WTC11 (cell line): ENCODE data around the gene LGALS7. TPM values are rescaled to one million over a fixed set of nuclear protein-coding genes. Genes with fewer than 3 reads are reported as not detected.

Experiments
- ATAC-seq: fragments of 200-7000 bp; cut with Tn5 transposase; 2 replicates; pipeline ENCODE4 v1.10.0; 2021; ENCODE audit warnings: mild to moderate bottlenecking, moderate library complexity
- CTCF ChIA-PET: fragments of 300-600 bp; sonication (Branson Sonifier 250); formaldehyde crosslinking; loops from one replicate; lab custom pipeline; 2021; ENCODE audit warnings: antibody characterized with exemption; lab: Charles Lee
- POLR2A ChIA-PET: fragments of 350-600 bp; sonication (Branson Sonifier 250); formaldehyde crosslinking; loops from one replicate; lab custom pipeline; 2021; ENCODE audit warnings: antibody characterized with exemption; lab: Charles Lee
- DNase-seq: peaks from one replicate; pipeline ENCODE4 v3.0.0; 2021; ENCODE audit warnings: low spot score
- H3K27ac Mint-ChIP-seq: 2 replicates; pipeline ENCODE4 v1.8.0; 2021; ENCODE audit warnings: mixed read lengths
- H3K27me3 Mint-ChIP-seq: 2 replicates; pipeline ENCODE4 v1.8.0; 2021; ENCODE audit warnings: low read depth, mild to moderate bottlenecking, moderate library complexity, mixed read lengths
- H3K36me3 Mint-ChIP-seq: 2 replicates; pipeline ENCODE4 v1.8.0; 2021; ENCODE audit warnings: mixed read lengths
- H3K4me1 Mint-ChIP-seq: 2 replicates; pipeline ENCODE4 v1.8.0; 2022; ENCODE audit warnings: mixed read lengths
- H3K4me3 Mint-ChIP-seq: 2 replicates; pipeline ENCODE4 v1.8.0; 2021; ENCODE audit warnings: mild to moderate bottlenecking, moderate library complexity, mixed read lengths
- H3K9me3 Mint-ChIP-seq: 2 replicates; pipeline ENCODE4 v1.8.0; 2021; ENCODE audit warnings: mixed read lengths
- CREM ChIP-seq: sonication (generic); formaldehyde crosslinking; IDR thresholded peaks from 2 replicates; pipeline ENCODE4 v1.8.1; 2022; ENCODE audit warnings: mild to moderate bottlenecking, missing genetic modification reagents, moderate library complexity
- GTF2I ChIP-seq: fragments of 250-450 bp; sonication (Bioruptor Pico); conservative IDR thresholded peaks from 2 replicates; pipeline ENCODE4 v1.4.0; 2021; ENCODE audit warnings: mild to moderate bottlenecking
- JUN ChIP-seq: sonication (generic); formaldehyde crosslinking; IDR thresholded peaks from 2 replicates; pipeline ENCODE4 v1.8.0; 2023; ENCODE audit warnings: mild to moderate bottlenecking, missing genetic modification reagents
- KAT7 ChIP-seq: sonication (generic); formaldehyde crosslinking; IDR thresholded peaks from 2 replicates; pipeline ENCODE4 v1.8.1; 2023; ENCODE audit warnings: missing genetic modification reagents, mild to moderate bottlenecking, borderline replicate concordance
- NFE2L1 ChIP-seq: sonication (generic); formaldehyde crosslinking; IDR thresholded peaks from 2 replicates; pipeline ENCODE4 v1.8.1; 2023; ENCODE audit warnings: missing genetic modification reagents
- NR1H2 ChIP-seq: sonication (generic); formaldehyde crosslinking; IDR thresholded peaks from 2 replicates; pipeline ENCODE4 v1.9.0; 2021; ENCODE audit warnings: mild to moderate bottlenecking, moderate library complexity, missing genetic modification reagents
- OVOL2 ChIP-seq: fragments of 250-450 bp; sonication (Bioruptor Pico); IDR thresholded peaks from 2 replicates; pipeline ENCODE4 v1.9.0; 2021; ENCODE audit warnings: mild to moderate bottlenecking, borderline replicate concordance
- SMAD3 ChIP-seq: sonication (generic); formaldehyde crosslinking; IDR thresholded peaks from 2 replicates; pipeline ENCODE4 v1.8.0; 2022; ENCODE audit warnings: missing genetic modification reagents, mild to moderate bottlenecking, borderline replicate concordance
- TP53 ChIP-seq: sonication (generic); formaldehyde crosslinking; IDR thresholded peaks from 2 replicates; pipeline ENCODE4 v1.8.1; 2023; ENCODE audit warnings: mild to moderate bottlenecking, missing genetic modification reagents
- ZNF121 ChIP-seq: sonication (generic); formaldehyde crosslinking; IDR thresholded peaks from 2 replicates; pipeline ENCODE4 v1.8.0; 2023; ENCODE audit warnings: missing genetic modification reagents
- ZNF423 ChIP-seq: fragments of 250-450 bp; sonication (Bioruptor Pico); IDR thresholded peaks from 2 replicates; pipeline ENCODE4 v2.1.2; 2022; ENCODE audit warnings: mild to moderate bottlenecking, moderate library complexity
- ZNF671 ChIP-seq: fragments of 250-450 bp; sonication (Bioruptor Pico); IDR thresholded peaks from 2 replicates; pipeline ENCODE4 v1.8.0; 2021; ENCODE audit warnings: mild to moderate bottlenecking
- total RNA-seq: library from RNA; stranded (reverse); gene quantifications from 3 replicates; pipeline ENCODE4 v1.2.3, GENCODE V29; 2021
- TF ChIP-seq, protein P1 (sequence below): sonication (generic); formaldehyde crosslinking; IDR thresholded peaks from 2 replicates; pipeline ENCODE4 v1.8.1; 2023; ENCODE audit warnings: mild to moderate bottlenecking, missing genetic modification reagents
- TF ChIP-seq, protein P2 (sequence below): sonication (generic); formaldehyde crosslinking; IDR thresholded peaks from 2 replicates; pipeline ENCODE4 v1.8.1; 2022; ENCODE audit warnings: mild to moderate bottlenecking, missing genetic modification reagents, moderate library complexity, borderline replicate concordance
- TF ChIP-seq, protein P3 (sequence below): fragments of 200-600 bp; IDR thresholded peaks from 2 replicates; pipeline ENCODE4 v1.8.0; 2022; ENCODE audit warnings: antibody characterized with exemption
- TF ChIP-seq, protein P4 (sequence below): fragments of 250-450 bp; sonication (Bioruptor Pico); IDR thresholded peaks from 2 replicates; pipeline ENCODE4 v2.1.2; 2022; ENCODE audit warnings: mild to moderate bottlenecking, moderate library complexity
- TF ChIP-seq, protein P5 (sequence below): sonication (generic); formaldehyde crosslinking; IDR thresholded peaks from 2 replicates; pipeline ENCODE4 v1.8.1; 2022; ENCODE audit warnings: missing genetic modification reagents, borderline replicate concordance
- TF ChIP-seq, protein P6 (sequence below): fragments of 250-450 bp; sonication (Bioruptor Pico); IDR thresholded peaks from 2 replicates; pipeline ENCODE4 v1.9.0; 2021; ENCODE audit warnings: mild to moderate bottlenecking, borderline replicate concordance
- TF ChIP-seq, protein P7 (sequence below): sonication (generic); formaldehyde crosslinking; conservative IDR thresholded peaks from 2 replicates; pipeline ENCODE4 v1.8.1; 2022; ENCODE audit warnings: mild to moderate bottlenecking, missing genetic modification reagents
- TF ChIP-seq, protein P8 (sequence below): sonication (generic); formaldehyde crosslinking; IDR thresholded peaks from 2 replicates; pipeline ENCODE4 v1.8.1; 2022; ENCODE audit warnings: low read depth, mild to moderate bottlenecking, moderate library complexity, missing genetic modification reagents, borderline replicate concordance

The LGALS7 gene
- total RNA-seq, 1 experiment from 2014 or later, result 2.3 TPM

DNA sequence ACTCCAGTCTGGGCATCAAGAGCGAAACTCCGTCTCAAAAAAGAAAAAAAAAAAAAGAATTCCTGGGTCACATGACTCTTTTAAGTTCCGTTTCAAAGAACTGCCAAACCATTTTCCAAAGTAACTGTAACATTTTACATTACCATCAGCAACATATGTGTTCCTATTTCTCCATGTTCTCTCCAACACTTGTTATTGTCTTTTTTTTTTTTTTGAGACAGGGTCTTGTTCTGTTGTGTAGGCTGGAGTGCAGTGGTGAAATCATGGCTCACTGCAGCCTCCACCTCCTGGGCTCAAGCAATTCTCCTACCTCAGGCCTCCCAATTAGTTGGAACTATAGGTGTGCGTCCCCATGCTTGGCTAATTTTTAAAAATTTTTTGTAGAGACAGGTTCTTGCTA is 22.2 kb upstream of the LGALS7 start:
- Mint-ChIP-seq H3K27me3 (peaks cover 14% of the 10 kb centered on the region), H3K9me3 (peaks cover 8% of the 10 kb centered on the region; the same call in 1 of the 2 replicates), H3K36me3 (no peaks in the 10 kb centered on the region), H3K27ac (no peak overlapping the region), H3K4me1 (peaks cover 5% of the 10 kb centered on the region), H3K4me3 (no peak overlapping the region)
- POLR2A ChIA-PET, result no interaction called here
- DNase-seq (no peak), ATAC-seq (no peak)
- CTCF ChIA-PET, result no interaction called here
- no peak for TF ChIP-seq ZNF671 (CRISPR knock-in tag)
- no peak for TF ChIP-seq NR1H2 (CRISPR knock-in tag)
- TF ChIP-seq, protein P1, sequence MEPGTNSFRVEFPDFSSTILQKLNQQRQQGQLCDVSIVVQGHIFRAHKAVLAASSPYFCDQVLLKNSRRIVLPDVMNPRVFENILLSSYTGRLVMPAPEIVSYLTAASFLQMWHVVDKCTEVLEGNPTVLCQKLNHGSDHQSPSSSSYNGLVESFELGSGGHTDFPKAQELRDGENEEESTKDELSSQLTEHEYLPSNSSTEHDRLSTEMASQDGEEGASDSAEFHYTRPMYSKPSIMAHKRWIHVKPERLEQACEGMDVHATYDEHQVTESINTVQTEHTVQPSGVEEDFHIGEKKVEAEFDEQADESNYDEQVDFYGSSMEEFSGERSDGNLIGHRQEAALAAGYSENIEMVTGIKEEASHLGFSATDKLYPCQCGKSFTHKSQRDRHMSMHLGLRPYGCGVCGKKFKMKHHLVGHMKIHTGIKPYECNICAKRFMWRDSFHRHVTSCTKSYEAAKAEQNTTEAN, result no peak
- TF ChIP-seq, protein P2, sequence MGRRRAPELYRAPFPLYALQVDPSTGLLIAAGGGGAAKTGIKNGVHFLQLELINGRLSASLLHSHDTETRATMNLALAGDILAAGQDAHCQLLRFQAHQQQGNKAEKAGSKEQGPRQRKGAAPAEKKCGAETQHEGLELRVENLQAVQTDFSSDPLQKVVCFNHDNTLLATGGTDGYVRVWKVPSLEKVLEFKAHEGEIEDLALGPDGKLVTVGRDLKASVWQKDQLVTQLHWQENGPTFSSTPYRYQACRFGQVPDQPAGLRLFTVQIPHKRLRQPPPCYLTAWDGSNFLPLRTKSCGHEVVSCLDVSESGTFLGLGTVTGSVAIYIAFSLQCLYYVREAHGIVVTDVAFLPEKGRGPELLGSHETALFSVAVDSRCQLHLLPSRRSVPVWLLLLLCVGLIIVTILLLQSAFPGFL (CRISPR knock-in tag), result no peak
- TF ChIP-seq ZNF423, result no peak
- TF ChIP-seq TP53, result no peak
- TF ChIP-seq CREM (CRISPR knock-in tag), result no peak
- TF ChIP-seq KAT7 (CRISPR knock-in tag), result no peak
- TF ChIP-seq, protein P3, sequence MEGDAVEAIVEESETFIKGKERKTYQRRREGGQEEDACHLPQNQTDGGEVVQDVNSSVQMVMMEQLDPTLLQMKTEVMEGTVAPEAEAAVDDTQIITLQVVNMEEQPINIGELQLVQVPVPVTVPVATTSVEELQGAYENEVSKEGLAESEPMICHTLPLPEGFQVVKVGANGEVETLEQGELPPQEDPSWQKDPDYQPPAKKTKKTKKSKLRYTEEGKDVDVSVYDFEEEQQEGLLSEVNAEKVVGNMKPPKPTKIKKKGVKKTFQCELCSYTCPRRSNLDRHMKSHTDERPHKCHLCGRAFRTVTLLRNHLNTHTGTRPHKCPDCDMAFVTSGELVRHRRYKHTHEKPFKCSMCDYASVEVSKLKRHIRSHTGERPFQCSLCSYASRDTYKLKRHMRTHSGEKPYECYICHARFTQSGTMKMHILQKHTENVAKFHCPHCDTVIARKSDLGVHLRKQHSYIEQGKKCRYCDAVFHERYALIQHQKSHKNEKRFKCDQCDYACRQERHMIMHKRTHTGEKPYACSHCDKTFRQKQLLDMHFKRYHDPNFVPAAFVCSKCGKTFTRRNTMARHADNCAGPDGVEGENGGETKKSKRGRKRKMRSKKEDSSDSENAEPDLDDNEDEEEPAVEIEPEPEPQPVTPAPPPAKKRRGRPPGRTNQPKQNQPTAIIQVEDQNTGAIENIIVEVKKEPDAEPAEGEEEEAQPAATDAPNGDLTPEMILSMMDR, result no peak
- TF ChIP-seq, protein P4, sequence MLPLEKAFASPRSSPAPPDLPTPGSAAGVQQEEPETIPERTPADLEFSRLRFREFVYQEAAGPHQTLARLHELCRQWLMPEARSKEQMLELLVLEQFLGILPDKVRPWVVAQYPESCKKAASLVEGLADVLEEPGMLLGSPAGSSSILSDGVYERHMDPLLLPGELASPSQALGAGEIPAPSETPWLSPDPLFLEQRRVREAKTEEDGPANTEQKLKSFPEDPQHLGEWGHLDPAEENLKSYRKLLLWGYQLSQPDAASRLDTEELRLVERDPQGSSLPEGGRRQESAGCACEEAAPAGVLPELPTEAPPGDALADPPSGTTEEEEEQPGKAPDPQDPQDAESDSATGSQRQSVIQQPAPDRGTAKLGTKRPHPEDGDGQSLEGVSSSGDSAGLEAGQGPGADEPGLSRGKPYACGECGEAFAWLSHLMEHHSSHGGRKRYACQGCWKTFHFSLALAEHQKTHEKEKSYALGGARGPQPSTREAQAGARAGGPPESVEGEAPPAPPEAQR (CRISPR knock-in tag), result no peak

DNA sequence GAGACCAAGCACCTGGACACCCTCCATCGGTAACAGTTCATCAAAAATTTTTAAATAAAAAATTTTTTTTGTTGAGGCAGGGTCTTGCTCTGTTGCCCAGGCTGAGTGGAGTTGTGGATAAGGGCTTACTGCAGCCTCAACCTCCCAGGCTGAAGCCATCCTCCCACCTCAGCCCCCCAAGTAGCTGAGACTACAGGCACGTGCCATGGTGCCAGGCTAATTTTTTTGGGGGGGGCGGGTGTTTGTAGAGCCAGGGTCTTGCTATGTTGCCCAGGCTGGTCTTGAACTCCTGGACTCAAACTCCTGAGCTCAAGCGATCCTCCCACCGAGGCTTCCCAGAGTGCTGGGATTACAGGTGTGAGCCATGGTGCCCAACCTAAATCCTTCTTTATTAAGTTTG is 20.4 kb upstream of the LGALS7 start:
- H3K9me3 Mint-ChIP-seq, result peaks cover 8% of the 10 kb centered on the region; the same call in 1 of the 2 replicates
- H3K27ac Mint-ChIP-seq, result no peak overlapping the region
- H3K27me3 Mint-ChIP-seq, result peaks cover 19% of the 10 kb centered on the region
- DNase-seq (no peak), ATAC-seq (no peak)
- 0 out of 2 replicates have a peak overlapping the region, but pooled peaks have one; percentile 54 for H3K4me3 Mint-ChIP-seq
- CTCF ChIA-PET, result interaction anchor here (1.1 to 1.5 kb wide), 4 partner anchors 19 to 408 kb away, joined by 3 to 12 read pairs (median 4); partner anchors contain the start of genes MRPS12 and SARS2
- no peaks in the 10 kb centered on the region for H3K36me3 Mint-ChIP-seq
- peaks cover 6% of the 10 kb centered on the region for H3K4me1 Mint-ChIP-seq
- POLR2A ChIA-PET, result no interaction called here
- TF ChIP-seq SMAD3 (CRISPR knock-in tag) (no peak), TP53 (no peak), GTF2I (CRISPR knock-in tag) (0 out of 2 replicates have a peak, but pooled peaks have one; percentile 37), JUN (no peak), OVOL2 (CRISPR knock-in tag) (no peak), ZNF121 (CRISPR knock-in tag) (peak; percentile 95), NFE2L1 (CRISPR knock-in tag) (no peak)
- TF ChIP-seq, protein P5, sequence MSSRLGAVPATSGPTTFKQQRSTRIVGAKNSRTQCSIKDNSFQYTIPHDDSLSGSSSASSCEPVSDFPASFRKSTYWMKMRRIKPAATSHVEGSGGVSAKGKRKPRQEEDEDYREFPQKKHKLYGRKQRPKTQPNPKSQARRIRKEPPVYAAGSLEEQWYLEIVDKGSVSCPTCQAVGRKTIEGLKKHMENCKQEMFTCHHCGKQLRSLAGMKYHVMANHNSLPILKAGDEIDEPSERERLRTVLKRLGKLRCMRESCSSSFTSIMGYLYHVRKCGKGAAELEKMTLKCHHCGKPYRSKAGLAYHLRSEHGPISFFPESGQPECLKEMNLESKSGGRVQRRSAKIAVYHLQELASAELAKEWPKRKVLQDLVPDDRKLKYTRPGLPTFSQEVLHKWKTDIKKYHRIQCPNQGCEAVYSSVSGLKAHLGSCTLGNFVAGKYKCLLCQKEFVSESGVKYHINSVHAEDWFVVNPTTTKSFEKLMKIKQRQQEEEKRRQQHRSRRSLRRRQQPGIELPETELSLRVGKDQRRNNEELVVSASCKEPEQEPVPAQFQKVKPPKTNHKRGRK (CRISPR knock-in tag), result no peak
- TF ChIP-seq, protein P6, sequence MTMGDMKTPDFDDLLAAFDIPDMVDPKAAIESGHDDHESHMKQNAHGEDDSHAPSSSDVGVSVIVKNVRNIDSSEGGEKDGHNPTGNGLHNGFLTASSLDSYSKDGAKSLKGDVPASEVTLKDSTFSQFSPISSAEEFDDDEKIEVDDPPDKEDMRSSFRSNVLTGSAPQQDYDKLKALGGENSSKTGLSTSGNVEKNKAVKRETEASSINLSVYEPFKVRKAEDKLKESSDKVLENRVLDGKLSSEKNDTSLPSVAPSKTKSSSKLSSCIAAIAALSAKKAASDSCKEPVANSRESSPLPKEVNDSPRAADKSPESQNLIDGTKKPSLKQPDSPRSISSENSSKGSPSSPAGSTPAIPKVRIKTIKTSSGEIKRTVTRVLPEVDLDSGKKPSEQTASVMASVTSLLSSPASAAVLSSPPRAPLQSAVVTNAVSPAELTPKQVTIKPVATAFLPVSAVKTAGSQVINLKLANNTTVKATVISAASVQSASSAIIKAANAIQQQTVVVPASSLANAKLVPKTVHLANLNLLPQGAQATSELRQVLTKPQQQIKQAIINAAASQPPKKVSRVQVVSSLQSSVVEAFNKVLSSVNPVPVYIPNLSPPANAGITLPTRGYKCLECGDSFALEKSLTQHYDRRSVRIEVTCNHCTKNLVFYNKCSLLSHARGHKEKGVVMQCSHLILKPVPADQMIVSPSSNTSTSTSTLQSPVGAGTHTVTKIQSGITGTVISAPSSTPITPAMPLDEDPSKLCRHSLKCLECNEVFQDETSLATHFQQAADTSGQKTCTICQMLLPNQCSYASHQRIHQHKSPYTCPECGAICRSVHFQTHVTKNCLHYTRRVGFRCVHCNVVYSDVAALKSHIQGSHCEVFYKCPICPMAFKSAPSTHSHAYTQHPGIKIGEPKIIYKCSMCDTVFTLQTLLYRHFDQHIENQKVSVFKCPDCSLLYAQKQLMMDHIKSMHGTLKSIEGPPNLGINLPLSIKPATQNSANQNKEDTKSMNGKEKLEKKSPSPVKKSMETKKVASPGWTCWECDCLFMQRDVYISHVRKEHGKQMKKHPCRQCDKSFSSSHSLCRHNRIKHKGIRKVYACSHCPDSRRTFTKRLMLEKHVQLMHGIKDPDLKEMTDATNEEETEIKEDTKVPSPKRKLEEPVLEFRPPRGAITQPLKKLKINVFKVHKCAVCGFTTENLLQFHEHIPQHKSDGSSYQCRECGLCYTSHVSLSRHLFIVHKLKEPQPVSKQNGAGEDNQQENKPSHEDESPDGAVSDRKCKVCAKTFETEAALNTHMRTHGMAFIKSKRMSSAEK (CRISPR knock-in tag), result no peak
- TF ChIP-seq, protein P7, sequence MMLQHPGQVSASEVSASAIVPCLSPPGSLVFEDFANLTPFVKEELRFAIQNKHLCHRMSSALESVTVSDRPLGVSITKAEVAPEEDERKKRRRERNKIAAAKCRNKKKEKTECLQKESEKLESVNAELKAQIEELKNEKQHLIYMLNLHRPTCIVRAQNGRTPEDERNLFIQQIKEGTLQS (CRISPR knock-in tag), result no peak
- TF ChIP-seq, protein P2 (CRISPR knock-in tag), result no peak
- TF ChIP-seq, protein P8, sequence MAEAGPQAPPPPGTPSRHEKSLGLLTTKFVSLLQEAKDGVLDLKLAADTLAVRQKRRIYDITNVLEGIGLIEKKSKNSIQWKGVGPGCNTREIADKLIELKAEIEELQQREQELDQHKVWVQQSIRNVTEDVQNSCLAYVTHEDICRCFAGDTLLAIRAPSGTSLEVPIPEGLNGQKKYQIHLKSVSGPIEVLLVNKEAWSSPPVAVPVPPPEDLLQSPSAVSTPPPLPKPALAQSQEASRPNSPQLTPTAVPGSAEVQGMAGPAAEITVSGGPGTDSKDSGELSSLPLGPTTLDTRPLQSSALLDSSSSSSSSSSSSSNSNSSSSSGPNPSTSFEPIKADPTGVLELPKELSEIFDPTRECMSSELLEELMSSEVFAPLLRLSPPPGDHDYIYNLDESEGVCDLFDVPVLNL, result no peak
